Activated T-cell treated with anti-CD3 and anti-CD28 coated beads, Interleukin-2, amount 50 U/mL, for 48 hours (primary cell): ENCODE measurements around the gene CDH1.
A peak's percentile ranks its signal among the peaks of the same experiment; 100 is the strongest.
"Not testable (repeated sequence)": the region's sequence is repeated elsewhere in the genome, so short reads cannot be mapped to it uniquely, and the experiment has no call there.

Experiments
- DNase-seq, 2 experiments: peaks; one replicate each; pipeline ENCODE4 v3.0.0-alpha.2; 2020

Gene CDH1

GRCh38 chr16:68762996-68763756, 26.1 kb downstream of the CDH1 start:
- DNase-seq, result no peak

GRCh38 chr16:68764862-68765261, 27.8 kb downstream of the CDH1 start:
- peak in 1 of 2 experiments; percentile 40 for DNase-seq

- DNase-seq, result no peak
Measured at GRCh38 chr16:68767581-68767980, 30.5 kb downstream of the CDH1 start.

- no peak for DNase-seq
Measured at GRCh38 chr16:68768175-68768574, 31.1 kb downstream of the CDH1 start.

GRCh38 chr16:68768771-68769170, 31.7 kb downstream of the CDH1 start:
- DNase-seq, result no peak

GRCh38 chr16:68770671-68771070, 33.6 kb downstream of the CDH1 start:
- DNase-seq, result no peak

GRCh38 chr16:68772030-68772681, 35.1 kb downstream of the CDH1 start:
- DNase-seq, result no peak

- DNase-seq, result no peak
Measured at GRCh38 chr16:68772871-68773270, 35.8 kb downstream of the CDH1 start.

- DNase-seq, result no peak
Measured at GRCh38 chr16:68774982-68775634, 38.0 kb downstream of the CDH1 start.

GRCh38 chr16:68776821-68777485, 39.9 kb downstream of the CDH1 start:
- peak in 1 of 2 experiments; percentile 26 for DNase-seq

- DNase-seq, result no peak
Measured at GRCh38 chr16:68778551-68779231, 41.6 kb downstream of the CDH1 start.

GRCh38 chr16:68779891-68780290, 42.8 kb downstream of the CDH1 start:
- no peak for DNase-seq

- no peak for DNase-seq
Measured at GRCh38 chr16:68781784-68782183, 44.7 kb downstream of the CDH1 start.

GRCh38 chr16:68782198-68783174, 45.4 kb downstream of the CDH1 start:
- peak; percentile 40 to 46 for DNase-seq

- no peak for DNase-seq
Measured at GRCh38 chr16:68784226-68784625, 47.1 kb downstream of the CDH1 start.

- DNase-seq, result no peak
Measured at GRCh38 chr16:68784721-68785120, 47.6 kb downstream of the CDH1 start.

GRCh38 chr16:68785715-68786114, 48.6 kb downstream of the CDH1 start:
- no peak for DNase-seq

GRCh38 chr16:68786685-68787418, 49.8 kb downstream of the CDH1 start:
- DNase-seq, result no peak

- DNase-seq, result not testable (repeated sequence)
Measured at GRCh38 chr16:68787419-68787807, 50.3 kb downstream of the CDH1 start.

GRCh38 chr16:68790130-68790761, 53.2 kb downstream of the CDH1 start:
- DNase-seq, result no peak
